Heart left ventricle (tissue), 16 donors: ENCODE measurements around the gene GLYR1. TPM values are rescaled to one million over a fixed set of nuclear protein-coding genes. Genes with fewer than 3 reads are reported as not detected.

Source experiments
- ATAC-seq, 4 donors: fragments of 200-7000 bp; cut with Tn5 transposase; one replicate each; pipeline ENCODE4 v1.9.1; 2020 to 2022; ENCODE audit warnings: moderate library complexity in 4 of 4, mild to moderate bottlenecking in 3 of 4, moderate number of reproducible peaks in 1 of 4
- DNase-seq, 5 donors: peaks; one replicate each; pipeline ENCODE4 v3.0.0-alpha.2; 2020
- H3K27ac ChIP-seq, 12 donors: fragments of 200-600 bp; sonication (generic) in 4 of 12; one replicate each; pipeline versions ENCODE4 v1.5.0 to v1.8.0; 2016 to 2022; ENCODE audit warnings: mild to moderate bottlenecking in 2 of 12
- H3K27me3 ChIP-seq, 9 donors: fragments of 200-600 bp; sonication (generic) in 2 of 9; one replicate each; pipeline versions ENCODE4 v1.5.1 to v1.8.0; 2016 to 2022; ENCODE audit warnings: mild to moderate bottlenecking in 3 of 9
- H3K36me3 ChIP-seq, 9 donors: fragments of 200-600 bp; sonication (generic) in 2 of 9; one replicate each; pipeline versions ENCODE4 v1.5.0 to v1.8.0; 2018 to 2022; ENCODE audit warnings: mild to moderate bottlenecking in 2 of 9
- H3K4me1 ChIP-seq, 12 donors: fragments of 200-600 bp; sonication (generic) in 4 of 12; one replicate each; pipeline versions ENCODE4 v1.5.0 to v1.8.0; 2016 to 2022; ENCODE audit warnings: mild to moderate bottlenecking in 3 of 12
- H3K4me3 ChIP-seq, 12 donors: fragments of 200-600 bp; sonication (generic) in 4 of 12; one replicate each; pipeline versions ENCODE4 v1.5.0 to v1.8.0; 2017 to 2022; ENCODE audit warnings: mild to moderate bottlenecking in 9 of 12, moderate library complexity in 4 of 12
- H3K9me3 ChIP-seq, 12 donors: fragments of 200-600 bp; sonication (generic) in 4 of 12; one replicate each; pipeline versions ENCODE4 v1.5.0 to v1.8.0; 2016 to 2022; ENCODE audit warnings: mild to moderate bottlenecking in 1 of 12
- CTCF ChIP-seq, 12 donors: fragments of 200-600 bp; sonication (generic) in 4 of 12; IDR thresholded peaks; one replicate each; pipeline versions ENCODE4 v1.5.0 to v1.8.0; 2018 to 2022; ENCODE audit warnings: antibody characterized with exemption in 12 of 12, mild to moderate bottlenecking in 5 of 12
- POLR2A ChIP-seq, 2 donors: fragments of 450-650 bp; IDR thresholded peaks; one replicate each; pipeline ENCODE4 v1.6.1; 2017; ENCODE audit warnings: antibody characterized with exemption in 2 of 2, mild to moderate bottlenecking in 2 of 2, moderate library complexity in 2 of 2
- WGBS, 4 donors: extraction: QIAGEN DNeasy Blood & Tissue Kit in 2 of 4; methylation state at CpG; one replicate each; pipeline versions ENCODE4 v1.1.5 to v1.1.7; 2013 to 2018; 5-methylcytosine and 5-hydroxymethylcytosine counted together
- intact Hi-C, 10 donors: fragments of 100-400 bp; cut with DNase I; formaldehyde crosslinking; loops; one replicate each; pipeline versions ENCODE4 v1.11.1 to v1.14.2; 2022
- polyA plus RNA-seq, 2 donors: library from polyadenylated mRNA; stranded (reverse); fragments of 200-250 nt; gene quantifications; one replicate each; pipeline ENCODE4 v1.2.3, GENCODE V29; 2013
- total RNA-seq, 9 donors: library from RNA; depleted of rRNA in 2 of 9; stranded (reverse); fragments of >200 nt in 2 of 9; fragmentation: NEBNext Ultra II Directional in 3 of 9; extraction: Animal tissue kit (Norgen Biotek cat#: 25700) in 3 of 9; gene quantifications; one replicate each; pipeline versions ENCODE4 v1.1.0 to v1.2.4, GENCODE V29; 2016 to 2023
- donor health status: ischemic (EF 13 %, LVEDD 7.1; RV severe dilation, severe dysfunction).
- donor health status: healthy with polysubstance abuse.
- donor health status: DM: no; HTN: yes; CAD: no.
- donor health status: DM: no; HTN: no; CAD: no.
- donor health status: ischemic (EF 25% LVEDD 6.9; RV normal size, moderate dysfunction).
- donor health status: ischemic (EF 25% LVEDD 5.7; RV mildly dilated, moderate dysfunction).
- donor health status: healthy.
- donor health status: DM: yes; HTN: yes; CAD: no.
- donor health status: ischemic (EF 35%, LVEDD 5.7; RV mildly dilated, moderate dysfunction).
- donor health status: nonischemic (EF 11% LVEDD 7.7; RV severe dilation, severe dysfunction).
- donor health status: DM: yes; HTN: yes; CAD: no.
- donor health status: PGD.
- donor health status: ischemic (EF 29% LVEDD 5.4; RV normal size, mild dysfunction).
- donor health status: nonischemic (EF 23%, LVEDD 6.1; RV moderate dilation, normal function).

The GLYR1 gene
- total and polyA plus RNA-seq, 11 donors = 51.3 to 96.6 (median 74.9) TPM

- Histone ChIP-seq H3K27ac (peak overlapping the region in 9 of 12 donors; percentile 5 to 57 (median 25)), H3K27me3 (no peaks in the 10 kb centered on the region), H3K36me3 (peaks cover 6 to 93% (median 89%) of the 10 kb centered on the region in 9 donors), H3K4me3 (no peak overlapping the region), H3K4me1 (peaks cover 0 to 39% (median 13%) of the 10 kb centered on the region in 12 donors), H3K9me3 (no peaks in the 10 kb centered on the region)
- intact Hi-C loops = loop anchor here in 3 of 10 donors (10.0 kb wide), 3 partner anchors 85 to 225 kb away; partner anchors contain the start of gene SEC14L5 (in 1 of the 3)
- ATAC-seq (peak in 3 of 4 donors; percentile 34 to 45 (median 37)), DNase-seq (no peak)
- no peak for TF ChIP-seq CTCF (IDR thresholded peaks at IDR 0.05)
- TF ChIP-seq POLR2A (IDR thresholded peaks at IDR 0.05) = no peak
- 73 to 82% (median 76%) methylated on average over 17 of the region's 17 CpGs for WGBS, 4 donors
These were observed 12.3 kb upstream of the GLYR1 start for GRCh38 chr16:4859190-4859899.

- intact Hi-C loops = loop anchor here in 3 of 10 donors (10.0 kb wide), 3 partner anchors 89 to 229 kb away; partner anchors contain the start of gene SEC14L5 (in 1 of the 3)
- no peak for ATAC-seq
- TF ChIP-seq POLR2A (IDR thresholded peaks at IDR 0.05) (no peak), CTCF (IDR thresholded peaks at IDR 0.05) (no peak)
These were observed 8.7 kb upstream of the GLYR1 start for GRCh38 chr16:4855804-4856203.

GRCh38 chr16:4855371-4855770, 8.3 kb upstream of the GLYR1 start:
- H3K36me3 ChIP-seq = peaks cover 8 to 78% (median 75%) of the 10 kb centered on the region in 9 donors
- no peaks in the 10 kb centered on the region for H3K27me3 ChIP-seq
- H3K4me1 ChIP-seq = peaks cover 0 to 47% (median 24%) of the 10 kb centered on the region in 12 donors
- H3K4me3 ChIP-seq = no peak overlapping the region
- no peak overlapping the region for H3K27ac ChIP-seq
- 81 to 95% (median 90%) methylated on average over 5 of the region's 5 CpGs for WGBS, 4 donors
- intact Hi-C loops = loop anchor here in 3 of 10 donors (10.0 kb wide), 3 partner anchors 89 to 229 kb away; partner anchors contain the start of gene SEC14L5 (in 1 of the 3)
- DNase-seq (no peak), ATAC-seq (no peak)
- no peaks in the 10 kb centered on the region for H3K9me3 ChIP-seq
- no peak for TF ChIP-seq CTCF (IDR thresholded peaks at IDR 0.05)
- no peak for TF ChIP-seq POLR2A (IDR thresholded peaks at IDR 0.05)

More at GRCh38 chr16:4855804-4856203, 8.7 kb upstream of the GLYR1 start:
- no peak overlapping the region for H3K27ac ChIP-seq
- no peaks in the 10 kb centered on the region for H3K27me3 ChIP-seq
- H3K9me3 ChIP-seq = no peaks in the 10 kb centered on the region
- H3K4me1 ChIP-seq = peaks cover 0 to 44% (median 22%) of the 10 kb centered on the region in 12 donors
- DNase-seq = no peak
- H3K4me3 ChIP-seq = no peak overlapping the region
- 94 to 97% (median 96%) methylated on average over 2 of the region's 2 CpGs for WGBS, 4 donors
- H3K36me3 ChIP-seq = peaks cover 8 to 82% (median 79%) of the 10 kb centered on the region in 9 donors

- ATAC-seq (peak in 2 of 4 donors; percentile 38 to 44), DNase-seq (peak in 1 of 5 donors; percentile 40)
- no peaks in the 10 kb centered on the region for H3K27me3 ChIP-seq
- peaks cover 0 to 51% (median 36%) of the 10 kb centered on the region in 12 donors for H3K4me1 ChIP-seq
- H3K9me3 ChIP-seq = no peaks in the 10 kb centered on the region
- H3K27ac ChIP-seq = peak overlapping the region in 8 of 12 donors; percentile 2 to 45 (median 26)
- peaks cover 2 to 48% (median 45%) of the 10 kb centered on the region in 9 donors for H3K36me3 ChIP-seq
- H3K4me3 ChIP-seq = no peak overlapping the region
- WGBS, 4 donors = 35 to 57% (median 47%) methylated on average over 1 of the region's 1 CpG
- intact Hi-C loops = loop anchor here in 5 of 10 donors (5.0 to 10.0 kb wide), 5 partner anchors 50 to 232 kb away; partner anchors contain the start of genes PPL (in 1 of the 5), ROGDI (in 1 of the 5) and SEC14L5 (in 1 of the 5)
- TF ChIP-seq POLR2A (IDR thresholded peaks at IDR 0.05) = no peak
- TF ChIP-seq CTCF (IDR thresholded peaks at IDR 0.05) = no peak
These were observed 5.3 kb upstream of the GLYR1 start for GRCh38 chr16:4852221-4852872.
